Lower leg skin (tissue), 4 donors: ENCODE data around the gene ASB4. TPM values are rescaled to one million over a fixed set of nuclear protein-coding genes. Genes with fewer than 3 reads are reported as not detected.

Experiments used
- DNase-seq, 2 donors: peaks; one replicate each; pipeline ENCODE4 v3.0.0-alpha.2; 2019; ENCODE audit warnings: low spot score in 2 of 2
- H3K4me3 ChIP-seq: fragments of 200-600 bp; sonication (generic); 2 replicates; pipeline ENCODE4 v1.5.1; 2017; ENCODE audit warnings: mild to moderate bottlenecking, low read depth; ENCODE audit not compliant: poor library complexity, severe bottlenecking
- POLR2A ChIP-seq, 2 donors: fragments of 450-650 bp; IDR thresholded peaks; one replicate each; pipeline ENCODE4 v1.6.1; 2016 to 2017; ENCODE audit warnings: antibody characterized with exemption in 2 of 2, mild to moderate bottlenecking in 1 of 2, moderate library complexity in 1 of 2
- WGBS, 2 donors: methylation state at CpG; one replicate each; pipeline ENCODE4 v1.1.5; 2018; 5-methylcytosine and 5-hydroxymethylcytosine counted together
- intact Hi-C: fragments of 100-400 bp; cut with DNase I; formaldehyde crosslinking; loops from one replicate; pipeline ENCODE4 v1.15.0; 2023; ENCODE audit warnings: low total_unique reads
- total RNA-seq, 4 donors: library from RNA; depleted of rRNA; stranded (reverse); fragments of >200 nt; gene quantifications; one replicate each; pipeline ENCODE4 v1.1.0, GENCODE V29; 2016
- TF ChIP-seq, protein P1 (sequence below), 3 donors: fragments of 450-650 bp; IDR thresholded peaks; one replicate each; pipeline ENCODE4 v1.5.1; 2016; ENCODE audit warnings: antibody characterized with exemption in 3 of 3, mild to moderate bottlenecking in 3 of 3, moderate library complexity in 2 of 3

ASB4 gene
- total RNA-seq, 4 donors from 2014 or later = 0.34 to 0.45 TPM; not detected in 2

- H3K4me3 ChIP-seq = no peak overlapping the region
- TF ChIP-seq, protein P1, sequence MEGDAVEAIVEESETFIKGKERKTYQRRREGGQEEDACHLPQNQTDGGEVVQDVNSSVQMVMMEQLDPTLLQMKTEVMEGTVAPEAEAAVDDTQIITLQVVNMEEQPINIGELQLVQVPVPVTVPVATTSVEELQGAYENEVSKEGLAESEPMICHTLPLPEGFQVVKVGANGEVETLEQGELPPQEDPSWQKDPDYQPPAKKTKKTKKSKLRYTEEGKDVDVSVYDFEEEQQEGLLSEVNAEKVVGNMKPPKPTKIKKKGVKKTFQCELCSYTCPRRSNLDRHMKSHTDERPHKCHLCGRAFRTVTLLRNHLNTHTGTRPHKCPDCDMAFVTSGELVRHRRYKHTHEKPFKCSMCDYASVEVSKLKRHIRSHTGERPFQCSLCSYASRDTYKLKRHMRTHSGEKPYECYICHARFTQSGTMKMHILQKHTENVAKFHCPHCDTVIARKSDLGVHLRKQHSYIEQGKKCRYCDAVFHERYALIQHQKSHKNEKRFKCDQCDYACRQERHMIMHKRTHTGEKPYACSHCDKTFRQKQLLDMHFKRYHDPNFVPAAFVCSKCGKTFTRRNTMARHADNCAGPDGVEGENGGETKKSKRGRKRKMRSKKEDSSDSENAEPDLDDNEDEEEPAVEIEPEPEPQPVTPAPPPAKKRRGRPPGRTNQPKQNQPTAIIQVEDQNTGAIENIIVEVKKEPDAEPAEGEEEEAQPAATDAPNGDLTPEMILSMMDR (IDR thresholded peaks at IDR 0.05) = no peak
- no peak for DNase-seq
- WGBS, 2 donors = 86 to 89% methylated on average over 3 of the region's 3 CpGs
- intact Hi-C loops = no loop called here
Observed at GRCh38 chr7:95481271-95482165, 4.2 kb upstream of the ASB4 start.

- intact Hi-C loops = no loop called here
- DNase-seq = no peak
- WGBS, 2 donors = 72 to 87% methylated on average over 4 of the region's 4 CpGs
- TF ChIP-seq, protein P1 (IDR thresholded peaks at IDR 0.05) = no peak
- TF ChIP-seq POLR2A (IDR thresholded peaks at IDR 0.05) = no peak
- no peak overlapping the region for H3K4me3 ChIP-seq
Observed at GRCh38 chr7:95482424-95482823, 3.3 kb upstream of the ASB4 start.

- TF ChIP-seq, protein P1 (IDR thresholded peaks at IDR 0.05) = no peak
- no peak for DNase-seq
- no peak overlapping the region for H3K4me3 ChIP-seq
- whole genome bisulfite sequencing, 2 donors = 43 to 64% methylated on average over 3 of the region's 3 CpGs
- intact Hi-C loops = no loop called here
Observed at GRCh38 chr7:95490231-95490762, 4.6 kb downstream of the ASB4 start.

GRCh38 chr7:95491201-95491600 is 5.5 kb downstream of the ASB4 start:
- DNase-seq = no peak
- H3K4me3 ChIP-seq = no peak overlapping the region
- 89 to 94% methylated on average over 4 of the region's 4 CpGs for WGBS, 2 donors
- intact Hi-C loops = no loop called here
- TF ChIP-seq, protein P1 (IDR thresholded peaks at IDR 0.05) = no peak
- TF ChIP-seq POLR2A (IDR thresholded peaks at IDR 0.05) = no peak

DNA sequence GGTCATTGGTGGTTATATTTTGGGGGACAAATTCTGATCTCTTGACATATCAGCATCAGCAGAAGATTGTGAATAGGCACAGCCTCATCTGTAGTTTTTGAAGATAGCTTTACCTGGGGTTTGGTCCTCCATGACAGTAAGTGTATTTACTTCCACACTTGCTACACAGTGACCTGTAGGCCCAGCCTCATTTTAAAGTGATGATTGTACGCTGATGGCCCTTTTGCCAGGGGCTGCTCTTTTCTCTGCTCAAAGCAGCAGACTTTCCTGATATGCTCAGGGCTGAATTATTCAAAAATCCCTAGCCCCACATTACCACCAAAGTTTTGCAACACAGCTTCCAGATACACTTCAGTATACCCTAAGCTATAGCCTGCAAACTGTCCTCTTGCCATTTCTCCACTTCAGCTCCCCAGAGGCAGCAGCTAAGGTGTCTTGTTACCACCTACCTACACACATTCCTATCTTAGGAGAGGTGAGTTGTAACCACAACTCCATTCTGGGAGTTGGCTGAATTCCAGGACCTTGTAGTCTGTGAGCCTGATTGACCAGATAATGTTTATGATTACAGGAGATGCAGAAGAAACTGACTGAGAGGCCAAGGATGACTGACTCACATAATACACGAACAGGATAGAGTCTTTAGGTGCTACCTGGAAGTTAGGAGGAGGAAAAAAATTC is 6.0 kb downstream of the ASB4 start:
- intact Hi-C loops = no loop called here
- 65 to 67% methylated on average over 2 of the region's 2 CpGs for WGBS, 2 donors

More for the DNA sequence above, 6.0 kb downstream of the ASB4 start:
- no peak overlapping the region for H3K4me3 ChIP-seq
- DNase-seq = no peak
- TF ChIP-seq, protein P1 (IDR thresholded peaks at IDR 0.05) = no peak
- no peak for TF ChIP-seq POLR2A (IDR thresholded peaks at IDR 0.05)
